H1 (cell line): Measurements from ENCODE around the gene PPP1R3E. TPM values are rescaled to one million over a fixed set of nuclear protein-coding genes. Genes with fewer than 3 reads are reported as not detected.

Experiments used
- CTCF ChIA-PET: fragments of 300-600 bp; sonication (Branson Sonifier 250); formaldehyde crosslinking; loops from one replicate; lab custom pipeline; 2021; ENCODE audit not compliant: partially characterized antibody; lab: Charles Lee
- POLR2A ChIA-PET: fragments of 300-600 bp; sonication (Branson Sonifier 250); formaldehyde crosslinking; loops from one replicate; lab custom pipeline; 2021; ENCODE audit warnings: inconsistent platforms; ENCODE audit not compliant: partially characterized antibody; lab: Charles Lee
- DNase-seq, 2 experiments: peaks; one replicate each; pipeline versions ENCODE4 v3.0.0 to v3.0.0-alpha.2; 2010 to 2022; ENCODE audit warnings: low spot score in 2 of 2, low read depth in 1 of 2, mixed read lengths in 1 of 2
- FAIRE-seq: peaks from 2 replicates; lab custom pipeline; 2011; peaks lifted over from hg19 to GRCh38; lab: Jason Lieb, UNC
- H2AFZ ChIP-seq: 2 replicates; pipeline ENCODE4 v1.8.1; 2012; ENCODE audit warnings: low read length, inconsistent platforms
- H2AK5ac ChIP-seq: 2 replicates; pipeline ENCODE4 v1.6.1; 2013; ENCODE audit warnings: low read depth, low read length
- H2BK120ac ChIP-seq: replicated peaks from 2 replicates; pipeline ENCODE3; 2013; ENCODE audit warnings: low read depth, low read length, inconsistent platforms
- H2BK12ac ChIP-seq: 2 replicates; pipeline ENCODE4 v1.6.1; 2013; ENCODE audit warnings: low read depth, low read length
- H2BK15ac ChIP-seq: 2 replicates; pipeline ENCODE4 v1.6.1; 2013; ENCODE audit warnings: low read length
- H2BK20ac ChIP-seq: 2 replicates; pipeline ENCODE4 v1.6.1; 2013; ENCODE audit warnings: low read length
- H2BK5ac ChIP-seq: 2 replicates; pipeline ENCODE4 v1.6.1; 2013; ENCODE audit warnings: low read depth, low read length
- H3K14ac ChIP-seq: 2 replicates; pipeline ENCODE4 v1.6.1; 2013; ENCODE audit warnings: inconsistent platforms; ENCODE audit not compliant: insufficient read length
- H3K18ac ChIP-seq: 2 replicates; pipeline ENCODE4 v1.6.1; 2013; ENCODE audit warnings: low read length; ENCODE audit errors: extremely low read depth
- H3K23ac ChIP-seq: 2 replicates; pipeline ENCODE4 v1.6.1; 2013; ENCODE audit warnings: inconsistent platforms; ENCODE audit not compliant: insufficient read length
- H3K23me2 ChIP-seq: 2 replicates; pipeline ENCODE4 v1.6.1; 2013; ENCODE audit warnings: low read depth, low read length
- H3K27ac ChIP-seq: 2 replicates; pipeline ENCODE4 v1.6.1; 2011; ENCODE audit warnings: low read depth, low read length, inconsistent platforms
- H3K27me3 ChIP-seq, 4 experiments: replicated peaks in 1 of 4; 1 replicate in 1 of 4; 2 replicates in 3 of 4; pipeline versions ENCODE4 v1.6.1 to v1.8.1; 2011 to 2013; ENCODE audit warnings: low read length in 3 of 4, mild to moderate bottlenecking in 3 of 4, inconsistent platforms in 2 of 4, mixed read lengths in 2 of 4, moderate library complexity in 1 of 4; ENCODE audit not compliant: control insufficient read depth in 3 of 4, insufficient read depth in 3 of 4; ENCODE audit errors: extremely low read depth in 1 of 4
- H3K36me3 ChIP-seq, 4 experiments: 2 replicates each; pipeline versions ENCODE4 v1.6.1 to v1.8.1; 2011 to 2013; ENCODE audit warnings: mild to moderate bottlenecking in 4 of 4, low read length in 3 of 4, moderate library complexity in 2 of 4, control low read depth in 1 of 4, inconsistent platforms in 1 of 4; ENCODE audit not compliant: insufficient read depth in 4 of 4, control insufficient read depth in 2 of 4
- H3K4ac ChIP-seq: replicated peaks from 2 replicates; pipeline ENCODE3; 2013; ENCODE audit warnings: low read length, low read depth, mixed read lengths, inconsistent platforms; ENCODE audit not compliant: insufficient read length
- H3K4me1 ChIP-seq, 4 experiments: replicated peaks in 1 of 4; 1 replicate in 1 of 4; 2 replicates in 3 of 4; pipeline versions ENCODE4 v1.6.1 to v1.8.1; 2011 to 2013; ENCODE audit warnings: low read length in 3 of 4, inconsistent platforms in 2 of 4, mixed read lengths in 1 of 4; ENCODE audit not compliant: insufficient read depth in 4 of 4, control insufficient read depth in 3 of 4
- H3K4me2 ChIP-seq, 2 experiments: 2 replicates each; pipeline versions ENCODE4 v1.6.1 to v1.8.1; 2011 to 2013; ENCODE audit warnings: low read depth in 2 of 2, low read length in 2 of 2, control low read depth in 1 of 2, inconsistent platforms in 1 of 2, mild to moderate bottlenecking in 1 of 2; ENCODE audit not compliant: insufficient read depth in 1 of 2
- H3K4me3 ChIP-seq, 4 experiments: fragments of 200-600, 300-600 bp in 1 of 4; sonication (generic), shearing (Covaris generic), sonication (Bioruptor Twin) in 1 of 4; 2 replicates each; pipeline versions ENCODE4 v1.5.1 to v1.8.1; 2011 to 2016; ENCODE audit warnings: low read length in 4 of 4, low read depth in 3 of 4, control low read depth in 2 of 4, inconsistent platforms in 2 of 4, mild to moderate bottlenecking in 2 of 4, mixed read lengths in 1 of 4, moderate library complexity in 1 of 4; ENCODE audit not compliant: insufficient read depth in 2 of 4; ENCODE audit errors: extremely low read depth in 1 of 4
- H3K56ac ChIP-seq: replicated peaks from 2 replicates; pipeline ENCODE3; 2013; ENCODE audit warnings: low read depth, mild to moderate bottlenecking, mixed read lengths, low read length, inconsistent platforms; ENCODE audit not compliant: insufficient read length
- H3K79me1 ChIP-seq: 2 replicates; pipeline ENCODE4 v1.6.1; 2013; ENCODE audit warnings: low read depth, low read length, control low read depth
- H3K79me2 ChIP-seq, 2 experiments: 2 replicates each; pipeline versions ENCODE4 v1.6.1 to v1.8.1; 2012 to 2013; ENCODE audit warnings: low read length in 2 of 2, mild to moderate bottlenecking in 2 of 2, inconsistent platforms in 1 of 2; ENCODE audit not compliant: insufficient read depth in 2 of 2, control insufficient read depth in 1 of 2
- H3K9ac ChIP-seq, 4 experiments: replicated peaks in 1 of 4; 1 replicate in 1 of 4; 2 replicates in 3 of 4; pipeline versions ENCODE4 v1.6.1 to v1.8.1; 2011 to 2013; ENCODE audit warnings: low read depth in 3 of 4, low read length in 3 of 4, control low read depth in 2 of 4, mild to moderate bottlenecking in 2 of 4, moderate library complexity in 2 of 4, inconsistent platforms in 1 of 4; ENCODE audit errors: extremely low read depth in 1 of 4
- H3K9me3 ChIP-seq, 2 experiments: 2 replicates each; pipeline versions ENCODE4 v1.6.1 to v1.8.1; 2012 to 2013; ENCODE audit warnings: mild to moderate bottlenecking in 2 of 2, moderate library complexity in 2 of 2, control low read depth in 1 of 2, inconsistent platforms in 1 of 2, low read depth in 1 of 2, low read length in 1 of 2, mixed read lengths in 1 of 2; ENCODE audit not compliant: insufficient read depth in 2 of 2
- H4K20me1 ChIP-seq, 2 experiments: replicated peaks in 1 of 2; 2 replicates each; pipeline versions ENCODE3 to v1.8.1; 2011 to 2013; ENCODE audit warnings: inconsistent platforms in 2 of 2, low read length in 2 of 2, mild to moderate bottlenecking in 1 of 2; ENCODE audit not compliant: insufficient read depth in 2 of 2, control insufficient read depth in 1 of 2
- H4K5ac ChIP-seq: 2 replicates; pipeline ENCODE4 v1.6.1; 2013; ENCODE audit warnings: low read length, low read depth, mixed read lengths, inconsistent platforms; ENCODE audit not compliant: insufficient read length
- H4K8ac ChIP-seq: 2 replicates; pipeline ENCODE4 v1.8.0; 2013; ENCODE audit warnings: mild to moderate bottlenecking, moderate library complexity, low read length, inconsistent platforms; ENCODE audit not compliant: insufficient read depth; ENCODE audit errors: extremely low read depth
- H4K91ac ChIP-seq: replicated peaks from 2 replicates; pipeline ENCODE3; 2013; ENCODE audit warnings: low read length, mixed read lengths, inconsistent platforms; ENCODE audit not compliant: insufficient read length
- BACH1 ChIP-seq: IDR thresholded peaks from 2 replicates; pipeline ENCODE4 v1.6.1; 2012; ENCODE audit warnings: low read length, improper control_type of control experiment
- CBX5 ChIP-seq: fragments of 300-800, 300-1000 bp; sonication (generic); IDR thresholded peaks from 2 replicates; pipeline ENCODE4 v1.7.1; 2016; ENCODE audit warnings: antibody characterized with exemption, low read length, low read depth
- CHD2 ChIP-seq: IDR thresholded peaks from 2 replicates; pipeline ENCODE4 v1.6.1; 2012; ENCODE audit warnings: low read length, improper control_type of control experiment
- HDAC2 ChIP-seq, 2 experiments: fragments of 300-600 bp in 1 of 2; sonication (generic) in 1 of 2; IDR thresholded peaks; 2 replicates each; pipeline ENCODE4 v1.6.1; 2011 to 2012; ENCODE audit warnings: low read depth in 2 of 2, low read length in 2 of 2, mild to moderate bottlenecking in 2 of 2, moderate library complexity in 2 of 2, borderline replicate concordance in 1 of 2, inconsistent platforms in 1 of 2
- KDM4A ChIP-seq: IDR thresholded peaks from one replicate; pipeline ENCODE4 v1.7.1; 2012; ENCODE audit warnings: low read depth, mild to moderate bottlenecking, moderate library complexity, low read length, inconsistent platforms; ENCODE audit not compliant: severe bottlenecking
- POLR2A ChIP-seq, 2 experiments: IDR thresholded peaks; 1 replicate in 1 of 2; 2 replicates in 1 of 2; pipeline ENCODE4 v1.6.1; 2011; ENCODE audit warnings: low read depth in 2 of 2, low read length in 2 of 2, mild to moderate bottlenecking in 2 of 2; ENCODE audit errors: control extremely low read depth in 1 of 2
- TAF1 ChIP-seq: IDR thresholded peaks from 2 replicates; pipeline ENCODE4 v1.6.1; 2011; ENCODE audit warnings: mild to moderate bottlenecking, low read depth, low read length
- YY1 ChIP-seq: IDR thresholded peaks from 2 replicates; pipeline ENCODE4 v1.6.1; 2011; ENCODE audit warnings: low read depth, mild to moderate bottlenecking, low read length
- WGBS, 2 experiments: shearing (Covaris generic) in 1 of 2; methylation state at CpG; one replicate each; pipeline versions ENCODE4 v1.1.6 to v1.1.7; 2013 to 2015; ENCODE audit warnings: low lambda C conversion rate in 2 of 2, mixed read lengths in 2 of 2, inconsistent platforms in 1 of 2, low coverage in 1 of 2, missing lambda C conversion rate in 1 of 2; ENCODE audit not compliant: insufficient replicate concordance in 2 of 2, insufficient coverage in 1 of 2, insufficient read length in 1 of 2; ENCODE audit errors: extremely low coverage in 1 of 2, missing lambda C conversion rate in 1 of 2; 5-methylcytosine and 5-hydroxymethylcytosine counted together
- polyA plus RNA-seq, 7 experiments: library from polyadenylated mRNA; depleted of rRNA in 3 of 7; stranded (reverse) in 5 of 7; unstranded in 2 of 7; fragments of >200 nt in 5 of 7; fragments of 200-250 nt in 2 of 7; gene quantifications; 1 replicate in 5 of 7; 2 replicates in 1 of 7; 4 replicates in 1 of 7; pipeline versions ENCODE4 v1.2.1 to v1.2.3, GENCODE V29; 2011 to 2013; ENCODE audit warnings: missing spikeins in 2 of 7, mixed read lengths in 2 of 7
- total RNA-seq: library from RNA; stranded (reverse); fragmentation: NEBNext Ultra II Directional; extraction: Animal tissue kit (Norgen Biotek cat#: 25700); gene quantifications from 2 replicates; pipeline ENCODE4 v1.2.1, GENCODE V29; 2021

The PPP1R3E gene
- total and polyA plus RNA-seq, 2 of the 8 experiments (the other 6 are each of a cell fraction or from before 2014, with no cell fraction given), result 4.4 to 4.7 TPM

- no peaks in the 10 kb centered on the region for H3K36me3 ChIP-seq
- H2BK15ac ChIP-seq, result no peak overlapping the region
- H3K23me2 ChIP-seq, result peaks cover 4% of the 10 kb centered on the region; the same call in 1 of the 2 replicates
- 84 to 100% methylated on average over 1 to 6 of the region's 6 CpGs for WGBS, 2 experiments
- no peak overlapping the region for H3K18ac ChIP-seq
- H2BK12ac ChIP-seq, result no peak overlapping the region; the same call in 1 of the 2 replicates
- peak overlapping the region; percentile 88 for H4K91ac ChIP-seq
- no peak overlapping the region for H3K27ac ChIP-seq
- H3K4me2 ChIP-seq, result no peak overlapping the region
- H3K14ac ChIP-seq, result no peak overlapping the region
- H4K8ac ChIP-seq, result no peak overlapping the region
- no peak for DNase-seq
- H4K20me1 ChIP-seq, result no peaks in the 10 kb centered on the region
- peak overlapping the region; percentile 57 for H4K5ac ChIP-seq
- no peaks in the 10 kb centered on the region for H3K27me3 ChIP-seq
- H3K9ac ChIP-seq, result no peak overlapping the region
- ChIA-PET CTCF (interaction anchor here (0.6 to 1.6 kb wide), 6 partner anchors 10 to 66 kb away, joined by 3 to 6 read pairs (median 4); partner anchors contain the start of genes RNF212B and SLC7A8), POLR2A (interaction anchor here (0.7 to 2.9 kb wide), 4 partner anchors 10 to 243 kb away, joined by 3 to 19 read pairs (median 8); partner anchors contain the start of gene RNF212B)
- no peaks in the 10 kb centered on the region for H3K9me3 ChIP-seq
- peaks cover 9 to 22% (median 13%) of the 10 kb centered on the region in 4 experiments; a peak in 5 of 7 replicates for H3K4me1 ChIP-seq
- no peak overlapping the region for H3K23ac ChIP-seq
- H3K4me3 ChIP-seq, result no peak overlapping the region
- H2BK120ac ChIP-seq, result peak overlapping the region; percentile 87
- no peak overlapping the region for H3K4ac ChIP-seq
- TF ChIP-seq BACH1, result no peak
- TF ChIP-seq KDM4A, result no peak
- no peak for TF ChIP-seq HDAC2 (IDR thresholded peaks at IDR 0.05; ENCODE audit: borderline replicate concordance in 1 of 2, low read depth in 2 of 2, low read length in 2 of 2)
- no peak for TF ChIP-seq TAF1
- TF ChIP-seq POLR2A (IDR thresholded peaks at IDR 0.05; ENCODE audit: control extremely low read depth in 1 of 2, low read depth in 2 of 2, low read length in 2 of 2), result no peak
- TF ChIP-seq CBX5, result no peak
- no peak for TF ChIP-seq CHD2
- TF ChIP-seq YY1, result no peak
- no peak overlapping the region for H2AK5ac ChIP-seq
- no peak overlapping the region for H2BK5ac ChIP-seq
- no peaks in the 10 kb centered on the region for H3K79me2 ChIP-seq
- H2AFZ ChIP-seq, result no peak overlapping the region
- FAIRE-seq, result no peak
- H3K79me1 ChIP-seq, result no peaks in the 10 kb centered on the region
- peak overlapping the region; percentile 84; the same call in 1 of the 2 replicates for H2BK20ac ChIP-seq
- H3K56ac ChIP-seq, result no peak overlapping the region
Measured at GRCh38 chr14:23249824-23250223, 52.8 kb downstream of the PPP1R3E start.
